Osteoblast (primary cell): Measurements from ENCODE around the gene RAD51B. TPM values are rescaled to one million over a fixed set of nuclear protein-coding genes. Genes with fewer than 3 reads are reported as not detected.

ENCODE experiments used
- DNase-seq: peaks from one replicate; pipeline ENCODE4 v3.0.0; 2011; ENCODE audit warnings: low spot score, mixed read lengths; ENCODE audit not compliant: insufficient read length; ENCODE audit errors: missing footprints
- H2AFZ ChIP-seq: 2 replicates; pipeline ENCODE4 v1.6.0; 2011; ENCODE audit warnings: mild to moderate bottlenecking, low read length
- H3K27ac ChIP-seq: 2 replicates; pipeline ENCODE4 v1.5.1; 2011; ENCODE audit warnings: mild to moderate bottlenecking, low read depth, low read length, moderate library complexity
- H3K27me3 ChIP-seq: 2 replicates; pipeline ENCODE4 v1.6.0; 2012; ENCODE audit warnings: mild to moderate bottlenecking, control low read depth, inconsistent platforms, low read length, moderate library complexity; ENCODE audit not compliant: insufficient read depth
- H3K36me3 ChIP-seq: 2 replicates; pipeline ENCODE4 v1.5.1; 2011; ENCODE audit warnings: mild to moderate bottlenecking, low read length, control low read depth, moderate library complexity; ENCODE audit not compliant: insufficient read depth
- H3K4me1 ChIP-seq: 2 replicates; pipeline ENCODE4 v1.5.1; 2011; ENCODE audit warnings: mild to moderate bottlenecking, low read length, control low read depth, moderate library complexity; ENCODE audit not compliant: insufficient read depth
- H3K4me2 ChIP-seq: 2 replicates; pipeline ENCODE4 v1.6.0; 2011; ENCODE audit warnings: mild to moderate bottlenecking, low read length; ENCODE audit not compliant: insufficient read depth
- H3K4me3 ChIP-seq: fragments of 200-600 bp; sonication (generic); 3 replicates; pipeline ENCODE4 v1.5.1; 2012; ENCODE audit warnings: mild to moderate bottlenecking, low read length, inconsistent platforms; ENCODE audit not compliant: insufficient read depth
- H3K79me2 ChIP-seq: 2 replicates; pipeline ENCODE4 v1.6.0; 2012; ENCODE audit warnings: mild to moderate bottlenecking, low read length, control low read depth, inconsistent platforms; ENCODE audit not compliant: insufficient read depth
- H3K9me3 ChIP-seq: 2 replicates; pipeline ENCODE4 v1.5.1; 2011; ENCODE audit warnings: low read depth, low read length, control low read depth
- H4K20me1 ChIP-seq: 2 replicates; pipeline ENCODE4 v1.6.0; 2012; ENCODE audit warnings: mild to moderate bottlenecking, low read length, control low read depth; ENCODE audit not compliant: insufficient read depth
- CTCF ChIP-seq: IDR thresholded peaks from 2 replicates; pipeline ENCODE4 v1.5.1; 2011; ENCODE audit warnings: mild to moderate bottlenecking, low read depth, low read length, moderate library complexity; ENCODE audit errors: extremely low read depth
- total RNA-seq: library from RNA; depleted of rRNA; stranded (reverse); fragments of >200 nt; gene quantifications from 2 replicates; pipeline ENCODE4 v1.2.3, GENCODE V29; 2012

Gene RAD51B
- total RNA-seq, 1 donor = 13.8 TPM

GRCh38 chr14:67934087-67934486 lies 114.5 kb downstream of the RAD51B start:
- no peak overlapping the region for H3K27ac ChIP-seq
- no peak for DNase-seq
- no peaks in the 10 kb centered on the region for H3K36me3 ChIP-seq
- no peaks in the 10 kb centered on the region for H3K4me1 ChIP-seq
- no peaks in the 10 kb centered on the region for H3K27me3 ChIP-seq
- H3K9me3 ChIP-seq = no peaks in the 10 kb centered on the region
- H3K4me2 ChIP-seq = peak overlapping the region; percentile 3
- H2AFZ ChIP-seq = peak overlapping the region; percentile 64
- no peaks in the 10 kb centered on the region for H4K20me1 ChIP-seq
- H3K4me3 ChIP-seq = no peak overlapping the region
- TF ChIP-seq CTCF = peak; percentile 78
- H3K79me2 ChIP-seq = no peaks in the 10 kb centered on the region

GRCh38 chr14:67934862-67935261 lies 115.3 kb downstream of the RAD51B start:
- no peaks in the 10 kb centered on the region for H4K20me1 ChIP-seq
- no peak overlapping the region for H3K4me3 ChIP-seq
- H2AFZ ChIP-seq = no peak overlapping the region
- TF ChIP-seq CTCF = no peak
- H3K9me3 ChIP-seq = no peaks in the 10 kb centered on the region
- no peaks in the 10 kb centered on the region for H3K79me2 ChIP-seq
- no peak overlapping the region for H3K4me2 ChIP-seq
- H3K36me3 ChIP-seq = no peaks in the 10 kb centered on the region
- no peaks in the 10 kb centered on the region for H3K27me3 ChIP-seq
- no peak overlapping the region for H3K27ac ChIP-seq
- DNase-seq = no peak
- H3K4me1 ChIP-seq = no peaks in the 10 kb centered on the region

GRCh38 chr14:67935371-67935770 lies 115.8 kb downstream of the RAD51B start:
- no peaks in the 10 kb centered on the region for H3K9me3 ChIP-seq
- no peak overlapping the region for H2AFZ ChIP-seq
- H3K79me2 ChIP-seq = no peaks in the 10 kb centered on the region
- no peaks in the 10 kb centered on the region for H3K36me3 ChIP-seq
- H3K4me1 ChIP-seq = peaks cover 3% of the 10 kb centered on the region
- no peaks in the 10 kb centered on the region for H4K20me1 ChIP-seq
- TF ChIP-seq CTCF = no peak
- H3K27me3 ChIP-seq = no peaks in the 10 kb centered on the region
- no peak overlapping the region for H3K4me3 ChIP-seq
- no peak for DNase-seq
- no peak overlapping the region for H3K4me2 ChIP-seq
- no peak overlapping the region for H3K27ac ChIP-seq

GRCh38 chr14:67938071-67938470 lies 118.5 kb downstream of the RAD51B start:
- H3K79me2 ChIP-seq = no peaks in the 10 kb centered on the region
- no peak overlapping the region for H3K27ac ChIP-seq
- H4K20me1 ChIP-seq = no peaks in the 10 kb centered on the region
- no peak overlapping the region for H2AFZ ChIP-seq
- no peaks in the 10 kb centered on the region for H3K36me3 ChIP-seq
- peaks cover 23% of the 10 kb centered on the region for H3K4me1 ChIP-seq
- DNase-seq = no peak
- no peak for TF ChIP-seq CTCF
- no peak overlapping the region for H3K4me2 ChIP-seq
- H3K4me3 ChIP-seq = no peak overlapping the region
- no peaks in the 10 kb centered on the region for H3K27me3 ChIP-seq
- no peaks in the 10 kb centered on the region for H3K9me3 ChIP-seq
